ENCODE results near the gene DNAI4.

GRCh38 chr1:66775646-66776045 lies 149.0 kb downstream of the DNAI4 start:
- TF ChIP-seq EZH2 (IDR thresholded peaks at IDR 0.05; ENCODE audit: borderline replicate concordance, low read length), result no peak
- TF ChIP-seq, protein P1, sequence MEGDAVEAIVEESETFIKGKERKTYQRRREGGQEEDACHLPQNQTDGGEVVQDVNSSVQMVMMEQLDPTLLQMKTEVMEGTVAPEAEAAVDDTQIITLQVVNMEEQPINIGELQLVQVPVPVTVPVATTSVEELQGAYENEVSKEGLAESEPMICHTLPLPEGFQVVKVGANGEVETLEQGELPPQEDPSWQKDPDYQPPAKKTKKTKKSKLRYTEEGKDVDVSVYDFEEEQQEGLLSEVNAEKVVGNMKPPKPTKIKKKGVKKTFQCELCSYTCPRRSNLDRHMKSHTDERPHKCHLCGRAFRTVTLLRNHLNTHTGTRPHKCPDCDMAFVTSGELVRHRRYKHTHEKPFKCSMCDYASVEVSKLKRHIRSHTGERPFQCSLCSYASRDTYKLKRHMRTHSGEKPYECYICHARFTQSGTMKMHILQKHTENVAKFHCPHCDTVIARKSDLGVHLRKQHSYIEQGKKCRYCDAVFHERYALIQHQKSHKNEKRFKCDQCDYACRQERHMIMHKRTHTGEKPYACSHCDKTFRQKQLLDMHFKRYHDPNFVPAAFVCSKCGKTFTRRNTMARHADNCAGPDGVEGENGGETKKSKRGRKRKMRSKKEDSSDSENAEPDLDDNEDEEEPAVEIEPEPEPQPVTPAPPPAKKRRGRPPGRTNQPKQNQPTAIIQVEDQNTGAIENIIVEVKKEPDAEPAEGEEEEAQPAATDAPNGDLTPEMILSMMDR (conservative IDR thresholded peaks at IDR 0.05 in 1 of 2, IDR thresholded peaks at IDR 0.05 in 1 of 2; ENCODE audit: extremely low read depth in 1 of 2, insufficient read depth in 1 of 2, low read depth in 1 of 2, low read length in 2 of 2), result no peak

All from mammary epithelial cell (primary cell).